Astrocyte of the spinal cord (primary cell): ENCODE data around the gene INAVA.

Source experiments
- DNase-seq: peaks from one replicate; pipeline ENCODE4 v3.0.0; 2011; ENCODE audit warnings: low read depth, low spot score
- H3K4me3 ChIP-seq: 2 replicates; pipeline ENCODE4 v1.5.1; 2011; ENCODE audit warnings: low read depth, mild to moderate bottlenecking, low read length, moderate library complexity
- CTCF ChIP-seq: IDR thresholded peaks from 2 replicates; pipeline ENCODE4 v1.5.1; 2012; ENCODE audit warnings: low read depth, mild to moderate bottlenecking, low read length, inconsistent platforms
- in situ Hi-C: cut with HindIII; loops from 2 replicates; pipeline ENCODE4 v1.10.0; 2017; ENCODE audit warnings: low sequenced_read_pairs

INAVA gene

GRCh38 chr1:200890818-200891773 lies 3.6 kb upstream of the INAVA start:
- peak; percentile 47 for DNase-seq
- in situ Hi-C loops, result no loop called here
- peak overlapping the region; percentile 42 for H3K4me3 ChIP-seq
- peak; percentile 69 for TF ChIP-seq CTCF

GRCh38 chr1:200891774-200892157 lies 2.9 kb upstream of the INAVA start:
- DNase-seq, result no peak
- no peak for TF ChIP-seq CTCF
- peak overlapping the region; percentile 42 for H3K4me3 ChIP-seq
- in situ Hi-C loops, result no loop called here

DNA sequence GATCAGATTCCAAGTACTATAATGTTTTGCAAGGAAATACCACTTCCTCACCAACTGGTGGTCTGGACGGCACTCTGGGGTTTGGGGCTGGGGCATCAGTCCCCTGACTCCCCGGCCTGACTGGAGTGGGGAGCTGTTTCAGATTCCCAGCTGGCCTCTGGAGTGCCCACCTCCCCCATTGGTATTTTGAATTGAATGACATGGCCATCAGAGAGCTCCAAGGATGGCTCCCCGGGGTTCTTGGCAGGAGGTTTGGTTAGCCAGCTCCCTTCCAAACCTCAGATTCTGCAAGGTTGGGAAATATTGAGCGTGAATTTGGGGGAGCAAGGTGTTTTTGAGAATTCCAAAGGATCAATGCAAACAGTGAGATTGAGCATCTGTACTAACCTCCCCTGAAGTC lies 2.2 kb upstream of the INAVA start:
- in situ Hi-C loops, result no loop called here
- TF ChIP-seq CTCF, result no peak
- H3K4me3 ChIP-seq, result no peak overlapping the region
- DNase-seq, result no peak

DNA sequence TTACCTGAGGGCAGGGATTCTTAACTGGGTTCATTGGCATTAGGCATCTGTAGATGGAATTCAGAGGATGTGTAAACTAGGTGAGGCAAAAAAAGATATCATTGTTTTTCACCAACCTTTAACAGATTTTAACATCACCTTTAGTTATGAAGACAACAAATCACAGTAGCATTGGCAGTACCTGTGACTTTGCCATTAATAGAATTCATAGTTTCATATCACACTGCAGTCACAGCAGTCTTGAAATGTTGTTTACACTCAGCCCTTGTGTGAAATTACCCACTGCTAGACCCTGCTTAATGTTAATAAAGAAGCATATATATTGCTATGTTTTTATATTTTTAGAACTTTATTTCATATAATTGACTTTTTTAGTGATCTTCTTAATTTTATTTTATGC lies 1.7 kb upstream of the INAVA start:
- no peak for DNase-seq
- H3K4me3 ChIP-seq, result no peak overlapping the region
- in situ Hi-C loops, result no loop called here
- TF ChIP-seq CTCF, result no peak

GRCh38 chr1:200893411-200893901 lies 1.2 kb upstream of the INAVA start:
- in situ Hi-C loops, result no loop called here
- TF ChIP-seq CTCF, result no peak
- no peak for DNase-seq
- H3K4me3 ChIP-seq, result no peak overlapping the region

GRCh38 chr1:200895443-200895789 lies 716 bp downstream of the INAVA start:
- no peak for TF ChIP-seq CTCF
- in situ Hi-C loops, result no loop called here
- H3K4me3 ChIP-seq, result no peak overlapping the region
- DNase-seq, result no peak
